Stomach (tissue), 4 donors: Measurements from ENCODE around the gene SLC34A3.

Source experiments
- POLR2A ChIP-seq, 4 donors: fragments of 450-650 bp; IDR thresholded peaks; one replicate each; pipeline ENCODE4 v1.6.1; 2016; ENCODE audit warnings: antibody characterized with exemption in 4 of 4, control low read depth in 2 of 4, mild to moderate bottlenecking in 1 of 4, moderate library complexity in 1 of 4
- TF ChIP-seq, protein P1 (sequence below), 7 experiments: fragments of 450-650 bp in 4 of 7; fragments of 200-600 bp in 3 of 7; sonication (generic) in 3 of 7; IDR thresholded peaks; one replicate each; pipeline ENCODE4 v1.5.1; 2016 to 2019; ENCODE audit warnings: antibody characterized with exemption in 7 of 7, control low read depth in 2 of 7, mild to moderate bottlenecking in 1 of 7

DNA sequence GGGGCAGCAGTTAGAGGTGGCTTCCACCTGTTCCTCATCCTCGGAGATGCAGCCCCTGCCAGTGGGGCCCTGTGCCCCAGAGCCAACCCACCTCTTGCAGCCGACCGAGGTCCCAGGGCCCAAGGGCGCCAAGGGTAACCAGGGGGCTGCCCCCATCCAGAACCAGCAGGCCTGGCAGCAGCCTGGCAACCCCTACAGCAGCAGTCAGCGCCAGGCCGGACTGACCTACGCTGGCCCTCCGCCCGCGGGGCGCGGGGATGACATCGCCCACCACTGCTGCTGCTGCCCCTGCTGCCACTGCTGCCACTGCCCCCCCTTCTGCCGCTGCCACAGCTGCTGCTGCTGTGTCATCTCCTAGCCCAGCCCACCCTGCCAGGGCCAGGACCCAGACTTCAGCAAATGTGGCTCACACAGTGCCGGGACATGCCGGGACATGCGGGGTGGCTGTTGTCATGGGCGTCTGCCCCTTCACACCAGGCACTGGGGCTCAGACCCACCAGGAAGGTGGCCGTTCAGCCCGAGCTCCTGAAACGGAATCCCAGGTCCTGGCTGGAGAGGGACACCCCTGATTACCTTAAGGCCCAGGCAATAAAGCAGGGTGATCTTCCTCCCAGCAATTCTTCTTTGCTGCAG, 4.9 kb upstream of the SLC34A3 start:
- no peak for TF ChIP-seq POLR2A (IDR thresholded peaks at IDR 0.05)
- TF ChIP-seq, protein P1, sequence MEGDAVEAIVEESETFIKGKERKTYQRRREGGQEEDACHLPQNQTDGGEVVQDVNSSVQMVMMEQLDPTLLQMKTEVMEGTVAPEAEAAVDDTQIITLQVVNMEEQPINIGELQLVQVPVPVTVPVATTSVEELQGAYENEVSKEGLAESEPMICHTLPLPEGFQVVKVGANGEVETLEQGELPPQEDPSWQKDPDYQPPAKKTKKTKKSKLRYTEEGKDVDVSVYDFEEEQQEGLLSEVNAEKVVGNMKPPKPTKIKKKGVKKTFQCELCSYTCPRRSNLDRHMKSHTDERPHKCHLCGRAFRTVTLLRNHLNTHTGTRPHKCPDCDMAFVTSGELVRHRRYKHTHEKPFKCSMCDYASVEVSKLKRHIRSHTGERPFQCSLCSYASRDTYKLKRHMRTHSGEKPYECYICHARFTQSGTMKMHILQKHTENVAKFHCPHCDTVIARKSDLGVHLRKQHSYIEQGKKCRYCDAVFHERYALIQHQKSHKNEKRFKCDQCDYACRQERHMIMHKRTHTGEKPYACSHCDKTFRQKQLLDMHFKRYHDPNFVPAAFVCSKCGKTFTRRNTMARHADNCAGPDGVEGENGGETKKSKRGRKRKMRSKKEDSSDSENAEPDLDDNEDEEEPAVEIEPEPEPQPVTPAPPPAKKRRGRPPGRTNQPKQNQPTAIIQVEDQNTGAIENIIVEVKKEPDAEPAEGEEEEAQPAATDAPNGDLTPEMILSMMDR (IDR thresholded peaks at IDR 0.05): no peak
